Measurements from ENCODE around the gene FBXW11. TPM values are rescaled to one million over a fixed set of nuclear protein-coding genes. Genes with fewer than 3 reads are reported as not detected.

FBXW11 gene
- total RNA-seq, 1 experiment from 2014 or later, result 85.3 TPM

DNA sequence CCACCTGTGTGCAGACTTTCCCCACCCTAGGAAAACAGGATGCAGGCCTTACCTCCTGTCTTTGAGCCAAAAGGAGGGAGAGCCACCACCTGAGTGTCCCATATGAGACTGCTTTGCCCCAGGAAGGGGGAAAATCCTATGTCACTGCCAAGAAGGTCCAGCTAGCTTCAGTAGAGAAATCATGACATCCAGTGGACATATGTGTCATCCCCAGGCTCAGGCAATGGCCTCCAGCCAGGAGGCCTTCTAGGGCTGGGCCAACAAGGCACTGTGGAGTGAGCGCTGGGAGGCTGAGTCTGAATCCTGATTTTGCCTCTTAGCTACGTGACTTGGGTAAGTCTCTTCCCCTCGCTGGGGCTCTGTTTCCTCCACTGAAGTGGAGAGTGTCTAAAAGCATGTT is 160.6 kb downstream of the FBXW11 start:
- no peak overlapping the region for H3K56ac ChIP-seq (ENCODE audit: insufficient read length, low read depth, low read length)
- H3K4me2 ChIP-seq (ENCODE audit: insufficient read depth, insufficient read length, low read length), result no peak overlapping the region

More for the DNA sequence above, 160.6 kb downstream of the FBXW11 start:
- DNase-seq, result no peak
- Histone ChIP-seq H3K4me1 (ENCODE audit: insufficient read depth, low read length) (no peaks in the 10 kb centered on the region), H2BK5ac (ENCODE audit: insufficient read length, low read length) (no peak overlapping the region), H3T11ph (ENCODE audit: low read length) (no peak overlapping the region), H3K79me2 (ENCODE audit: insufficient read depth, low read length) (no peaks in the 10 kb centered on the region), H3K27ac (ENCODE audit: insufficient read length, low read depth, low read length) (no peak overlapping the region), H2AK5ac (ENCODE audit: insufficient read length, low read length) (no peak overlapping the region), H2BK20ac (ENCODE audit: low read depth, low read length, poor library complexity, severe bottlenecking) (no peak overlapping the region), H3K23me2 (ENCODE audit: insufficient read length, low read depth, low read length, poor library complexity, severe bottlenecking) (no peaks in the 10 kb centered on the region), H3K14ac (ENCODE audit: insufficient read depth, low read length) (no peak overlapping the region), H4K91ac (ENCODE audit: insufficient read length, low read depth, low read length) (no peak overlapping the region), H2BK12ac (ENCODE audit: insufficient read length, low read depth, low read length) (no peak overlapping the region), H4K5ac (ENCODE audit: insufficient read length, low read depth, low read length) (no peak overlapping the region), H3K9me3 (ENCODE audit: control insufficient read depth, low read depth, low read length) (no peaks in the 10 kb centered on the region), H3K79me1 (ENCODE audit: insufficient read depth, low read depth, low read length, poor library complexity, severe bottlenecking) (no peaks in the 10 kb centered on the region), H2BK15ac (ENCODE audit: low read depth, low read length) (no peak overlapping the region), H3K4ac (ENCODE audit: low read depth, low read length) (no peak overlapping the region), H2AFZ (ENCODE audit: low read length) (no peak overlapping the region), H3K9ac (ENCODE audit: extremely low read depth, insufficient read length, low read length) (no peak overlapping the region), H2BK120ac (ENCODE audit: low read depth, low read length, poor library complexity, severe bottlenecking) (no peak overlapping the region), H4K8ac (replicated peaks; ENCODE audit: insufficient read length, low read depth, low read length) (no peak overlapping the region), H4K20me1 (ENCODE audit: control insufficient read depth, insufficient read depth, insufficient read length) (no peaks in the 10 kb centered on the region), H3K18ac (ENCODE audit: insufficient read length, low read depth, low read length) (no peak overlapping the region), H3K27me3 (ENCODE audit: insufficient read depth, low read length) (no peaks in the 10 kb centered on the region), H3K23ac (ENCODE audit: insufficient read length, low read depth, low read length) (no peak overlapping the region)
- no CpG with 5 or more reads among the region's 3 CpGs for WGBS (ENCODE audit: extremely low coverage, insufficient read length, low lambda C conversion rate)
- TF ChIP-seq, protein P1, sequence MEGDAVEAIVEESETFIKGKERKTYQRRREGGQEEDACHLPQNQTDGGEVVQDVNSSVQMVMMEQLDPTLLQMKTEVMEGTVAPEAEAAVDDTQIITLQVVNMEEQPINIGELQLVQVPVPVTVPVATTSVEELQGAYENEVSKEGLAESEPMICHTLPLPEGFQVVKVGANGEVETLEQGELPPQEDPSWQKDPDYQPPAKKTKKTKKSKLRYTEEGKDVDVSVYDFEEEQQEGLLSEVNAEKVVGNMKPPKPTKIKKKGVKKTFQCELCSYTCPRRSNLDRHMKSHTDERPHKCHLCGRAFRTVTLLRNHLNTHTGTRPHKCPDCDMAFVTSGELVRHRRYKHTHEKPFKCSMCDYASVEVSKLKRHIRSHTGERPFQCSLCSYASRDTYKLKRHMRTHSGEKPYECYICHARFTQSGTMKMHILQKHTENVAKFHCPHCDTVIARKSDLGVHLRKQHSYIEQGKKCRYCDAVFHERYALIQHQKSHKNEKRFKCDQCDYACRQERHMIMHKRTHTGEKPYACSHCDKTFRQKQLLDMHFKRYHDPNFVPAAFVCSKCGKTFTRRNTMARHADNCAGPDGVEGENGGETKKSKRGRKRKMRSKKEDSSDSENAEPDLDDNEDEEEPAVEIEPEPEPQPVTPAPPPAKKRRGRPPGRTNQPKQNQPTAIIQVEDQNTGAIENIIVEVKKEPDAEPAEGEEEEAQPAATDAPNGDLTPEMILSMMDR (conservative IDR thresholded peaks at IDR 0.05), result no peak
- Mint-ChIP-seq H3K36me3 (ENCODE audit: insufficient read depth in 1 of 3, low read depth in 3 of 3) (peaks cover 0 to 4% (median 3%) of the 10 kb centered on the region in 3 experiments; a peak in 3 of 7 replicates), H3K4me3 (no peak overlapping the region), H3K27ac (peak overlapping the region in 1 of 3 experiments; percentile 50; a peak in 1 of 7 replicates), H3K27me3 (ENCODE audit: low read depth) (peaks cover 2% of the 10 kb centered on the region), H3K4me1 (peaks cover 22 to 25% of the 10 kb centered on the region in 2 experiments), H3K9me3 (no peaks in the 10 kb centered on the region; a peak in 1 of 5 replicates)
